MM.1S (cell line): ENCODE measurements around the gene ELFN1.

Source experiments
- DNase-seq: peaks from one replicate; pipeline ENCODE4 v3.0.0-alpha.2; 2015
- H2AFZ ChIP-seq: fragments of 300-600 bp; sonication (generic); 2 replicates; pipeline ENCODE4 v1.6.0; 2016; ENCODE audit warnings: antibody characterized with exemption, low read length
- H3F3A ChIP-seq: fragments of 300-600 bp; sonication (generic); 2 replicates; pipeline ENCODE4 v1.6.1; 2016; ENCODE audit warnings: mild to moderate bottlenecking, antibody characterized with exemption, low read length, moderate library complexity, mixed read lengths; ENCODE audit not compliant: insufficient read depth
- H3K27ac ChIP-seq: fragments of 300-600 bp; sonication (generic); 2 replicates; pipeline ENCODE4 v1.5.1; 2016; ENCODE audit warnings: mild to moderate bottlenecking, low read length
- H3K27me3 ChIP-seq: fragments of 300-600 bp; sonication (generic); replicated peaks from 2 replicates; pipeline ENCODE4 v1.6.0; 2016; ENCODE audit warnings: low read length; ENCODE audit not compliant: insufficient read depth
- H3K36me3 ChIP-seq: fragments of 300-600 bp; sonication (generic); replicated peaks from 2 replicates; pipeline ENCODE4 v1.6.1; 2016; ENCODE audit warnings: mild to moderate bottlenecking, low read length, mixed read lengths; ENCODE audit not compliant: insufficient read depth
- H3K4me1 ChIP-seq: fragments of 300-600 bp; sonication (generic); 2 replicates; pipeline ENCODE4 v1.6.1; 2016; ENCODE audit warnings: low read length, mixed read lengths
- H3K4me2 ChIP-seq: fragments of 300-600 bp; sonication (generic); 2 replicates; pipeline ENCODE4 v1.6.0; 2016; ENCODE audit warnings: low read depth, low read length
- H3K4me3 ChIP-seq: fragments of 300-600 bp; sonication (generic); 2 replicates; pipeline ENCODE4 v1.5.1; 2016; ENCODE audit warnings: low read length, mixed read lengths
- H3K79me2 ChIP-seq: fragments of 300-600 bp; sonication (generic); 2 replicates; pipeline ENCODE4 v1.6.1; 2016; ENCODE audit warnings: mixed run types, low read length, mixed read lengths
- H3K9ac ChIP-seq: fragments of 300-600 bp; sonication (generic); 2 replicates; pipeline ENCODE4 v1.6.1; 2016; ENCODE audit warnings: low read length, mixed read lengths
- H3K9me2 ChIP-seq: fragments of 300-600 bp; sonication (generic); replicated peaks from 2 replicates; pipeline ENCODE4 v1.6.1; 2016; ENCODE audit warnings: mild to moderate bottlenecking, low read length, mixed read lengths; ENCODE audit not compliant: insufficient read depth
- H3K9me3 ChIP-seq: fragments of 300-600 bp; sonication (generic); replicated peaks from 2 replicates; pipeline ENCODE4 v1.6.1; 2016; ENCODE audit warnings: mild to moderate bottlenecking, low read length, mixed read lengths; ENCODE audit not compliant: insufficient read depth
- H4K20me1 ChIP-seq: fragments of 300-600 bp; sonication (generic); 2 replicates; pipeline ENCODE4 v1.6.1; 2016; ENCODE audit warnings: mild to moderate bottlenecking, low read length, moderate library complexity, mixed read lengths; ENCODE audit not compliant: insufficient read depth
- EZH2 ChIP-seq: fragments of 300-600 bp; sonication (generic); optimal IDR thresholded peaks from 2 replicates; pipeline ENCODE3; 2017; ENCODE audit warnings: low read depth, mild to moderate bottlenecking, antibody characterized with exemption, low read length, mixed read lengths
- EZH2phosphoT487 ChIP-seq: fragments of 300-600 bp; sonication (generic); IDR thresholded peaks from 2 replicates; pipeline ENCODE4 v1.6.1; 2018; ENCODE audit warnings: antibody characterized with exemption, low read length
- TF ChIP-seq, protein P1 (sequence below): fragments of 300-600 bp; sonication (generic); IDR thresholded peaks from 2 replicates; pipeline ENCODE4 v1.5.1; 2016; ENCODE audit warnings: antibody characterized with exemption, low read length, mixed read lengths

Gene ELFN1

GRCh38 chr7:1647961-1648672 is 22.0 kb upstream of the ELFN1 start:
- no peak overlapping the region for H2AFZ ChIP-seq
- H3K27ac ChIP-seq = no peak overlapping the region
- H3K79me2 ChIP-seq = no peaks in the 10 kb centered on the region
- H3K36me3 ChIP-seq = no peaks in the 10 kb centered on the region
- peaks cover 86% of the 10 kb centered on the region for H3K27me3 ChIP-seq
- H3K4me1 ChIP-seq = no peaks in the 10 kb centered on the region
- H3K9ac ChIP-seq = no peak overlapping the region
- TF ChIP-seq EZH2 (no peak), EZH2phosphoT487 (no peak)
- TF ChIP-seq, protein P1, sequence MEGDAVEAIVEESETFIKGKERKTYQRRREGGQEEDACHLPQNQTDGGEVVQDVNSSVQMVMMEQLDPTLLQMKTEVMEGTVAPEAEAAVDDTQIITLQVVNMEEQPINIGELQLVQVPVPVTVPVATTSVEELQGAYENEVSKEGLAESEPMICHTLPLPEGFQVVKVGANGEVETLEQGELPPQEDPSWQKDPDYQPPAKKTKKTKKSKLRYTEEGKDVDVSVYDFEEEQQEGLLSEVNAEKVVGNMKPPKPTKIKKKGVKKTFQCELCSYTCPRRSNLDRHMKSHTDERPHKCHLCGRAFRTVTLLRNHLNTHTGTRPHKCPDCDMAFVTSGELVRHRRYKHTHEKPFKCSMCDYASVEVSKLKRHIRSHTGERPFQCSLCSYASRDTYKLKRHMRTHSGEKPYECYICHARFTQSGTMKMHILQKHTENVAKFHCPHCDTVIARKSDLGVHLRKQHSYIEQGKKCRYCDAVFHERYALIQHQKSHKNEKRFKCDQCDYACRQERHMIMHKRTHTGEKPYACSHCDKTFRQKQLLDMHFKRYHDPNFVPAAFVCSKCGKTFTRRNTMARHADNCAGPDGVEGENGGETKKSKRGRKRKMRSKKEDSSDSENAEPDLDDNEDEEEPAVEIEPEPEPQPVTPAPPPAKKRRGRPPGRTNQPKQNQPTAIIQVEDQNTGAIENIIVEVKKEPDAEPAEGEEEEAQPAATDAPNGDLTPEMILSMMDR = no peak
- no peaks in the 10 kb centered on the region for H4K20me1 ChIP-seq
- DNase-seq = no peak
- no peaks in the 10 kb centered on the region for H3K9me3 ChIP-seq
- no peaks in the 10 kb centered on the region for H3K9me2 ChIP-seq
- H3F3A ChIP-seq = no peaks in the 10 kb centered on the region
- H3K4me3 ChIP-seq = no peak overlapping the region
- no peak overlapping the region for H3K4me2 ChIP-seq

- H3K4me2 ChIP-seq = no peak overlapping the region
- H3K9ac ChIP-seq = no peak overlapping the region
These were observed 20.2 kb upstream of the ELFN1 start for GRCh38 chr7:1649751-1650326.

DNA sequence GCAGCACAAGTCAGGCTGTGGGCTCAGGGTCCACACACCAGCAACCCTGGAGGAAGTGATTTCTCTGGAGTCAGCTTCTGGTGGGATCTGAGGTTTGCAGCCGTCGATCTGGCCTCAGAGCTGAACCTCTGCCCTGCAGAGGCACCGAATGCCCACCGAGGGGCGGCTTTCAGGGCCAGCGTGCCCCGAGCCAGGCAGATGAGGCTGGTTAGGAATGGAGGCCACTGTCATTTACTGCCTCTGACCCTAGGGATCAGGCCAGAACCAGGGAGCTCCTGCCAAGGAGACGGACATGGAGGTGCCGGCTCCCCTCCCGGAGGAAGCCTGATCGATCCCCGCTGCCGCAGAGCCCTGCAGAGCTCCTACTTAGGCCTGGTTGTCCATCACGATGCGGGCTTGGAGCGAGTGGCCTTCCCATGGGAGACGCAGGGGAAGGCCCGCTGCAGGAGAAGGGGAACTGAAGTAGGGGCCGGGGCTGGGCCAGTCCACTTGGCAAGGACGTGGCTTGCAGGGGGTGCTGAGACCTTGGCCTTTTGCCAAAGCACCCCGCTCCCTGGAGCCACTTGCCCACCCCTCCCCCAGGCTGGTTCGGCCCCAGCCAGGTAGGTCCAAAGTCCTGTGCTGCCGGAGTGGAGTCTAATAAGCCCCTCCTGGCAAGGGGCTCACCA is 19.6 kb upstream of the ELFN1 start:
- H3K4me1 ChIP-seq = no peaks in the 10 kb centered on the region
- H3K4me2 ChIP-seq = no peak overlapping the region
- H3K9me2 ChIP-seq = no peaks in the 10 kb centered on the region
- no peaks in the 10 kb centered on the region for H4K20me1 ChIP-seq
- TF ChIP-seq EZH2phosphoT487 (no peak), EZH2 (no peak)
- TF ChIP-seq, protein P1 = no peak
- no peaks in the 10 kb centered on the region for H3K79me2 ChIP-seq
- no peak overlapping the region for H3K4me3 ChIP-seq
- no peaks in the 10 kb centered on the region for H3K9me3 ChIP-seq
- no peak overlapping the region for H3K9ac ChIP-seq
- no peak for DNase-seq
- H3F3A ChIP-seq = no peaks in the 10 kb centered on the region
- no peaks in the 10 kb centered on the region for H3K36me3 ChIP-seq
- no peak overlapping the region for H3K27ac ChIP-seq
- no peak overlapping the region for H2AFZ ChIP-seq
- H3K27me3 ChIP-seq = peaks cover 84% of the 10 kb centered on the region

More at GRCh38 chr7:1649751-1650326, 20.2 kb upstream of the ELFN1 start:
- Histone ChIP-seq H3F3A (no peaks in the 10 kb centered on the region), H3K27me3 (peaks cover 85% of the 10 kb centered on the region), H3K27ac (no peak overlapping the region), H4K20me1 (no peaks in the 10 kb centered on the region), H3K4me1 (no peaks in the 10 kb centered on the region), H3K36me3 (no peaks in the 10 kb centered on the region), H3K4me3 (no peak overlapping the region), H3K9me3 (no peaks in the 10 kb centered on the region), H2AFZ (no peak overlapping the region), H3K79me2 (no peaks in the 10 kb centered on the region), H3K9me2 (no peaks in the 10 kb centered on the region)
- TF ChIP-seq, protein P1 = no peak
- TF ChIP-seq EZH2phosphoT487 (no peak), EZH2 (no peak)
- no peak for DNase-seq
